ENCODE measurements around the gene REV3L.

- TF ChIP-seq ATOH8 (CRISPR knock-in tag; IDR thresholded peaks at IDR 0.05; ENCODE audit: low read depth) = no peak
- no peak for TF ChIP-seq CTCF (IDR thresholded peaks at IDR 0.05)
- TF ChIP-seq POLR2A (IDR thresholded peaks at IDR 0.05; ENCODE audit: low read length) = no peak
- TF ChIP-seq CEBPB (IDR thresholded peaks at IDR 0.05) = no peak
Measured at GRCh38 chr6:111470991-111471390, 12.0 kb downstream of the REV3L start.

Measured in A549 (cell line).